Erythroblast (primary cell): ENCODE measurements around the gene GPSM1.

ENCODE experiments used
- DNase-seq, 2 experiments: peaks; one replicate each; lab custom pipeline; 2025; lab: John Stamatoyannopoulos, UW
- GATA1 ChIP-seq: IDR thresholded peaks from 2 replicates; pipeline ENCODE4 v1.6.1; 2011; ENCODE audit warnings: low read depth, mild to moderate bottlenecking, control low read depth, low read length, moderate library complexity
- POLR2A ChIP-seq: IDR thresholded peaks from 2 replicates; pipeline ENCODE4 v1.6.1; 2011; ENCODE audit warnings: mild to moderate bottlenecking, low read length

GPSM1 gene

DNA sequence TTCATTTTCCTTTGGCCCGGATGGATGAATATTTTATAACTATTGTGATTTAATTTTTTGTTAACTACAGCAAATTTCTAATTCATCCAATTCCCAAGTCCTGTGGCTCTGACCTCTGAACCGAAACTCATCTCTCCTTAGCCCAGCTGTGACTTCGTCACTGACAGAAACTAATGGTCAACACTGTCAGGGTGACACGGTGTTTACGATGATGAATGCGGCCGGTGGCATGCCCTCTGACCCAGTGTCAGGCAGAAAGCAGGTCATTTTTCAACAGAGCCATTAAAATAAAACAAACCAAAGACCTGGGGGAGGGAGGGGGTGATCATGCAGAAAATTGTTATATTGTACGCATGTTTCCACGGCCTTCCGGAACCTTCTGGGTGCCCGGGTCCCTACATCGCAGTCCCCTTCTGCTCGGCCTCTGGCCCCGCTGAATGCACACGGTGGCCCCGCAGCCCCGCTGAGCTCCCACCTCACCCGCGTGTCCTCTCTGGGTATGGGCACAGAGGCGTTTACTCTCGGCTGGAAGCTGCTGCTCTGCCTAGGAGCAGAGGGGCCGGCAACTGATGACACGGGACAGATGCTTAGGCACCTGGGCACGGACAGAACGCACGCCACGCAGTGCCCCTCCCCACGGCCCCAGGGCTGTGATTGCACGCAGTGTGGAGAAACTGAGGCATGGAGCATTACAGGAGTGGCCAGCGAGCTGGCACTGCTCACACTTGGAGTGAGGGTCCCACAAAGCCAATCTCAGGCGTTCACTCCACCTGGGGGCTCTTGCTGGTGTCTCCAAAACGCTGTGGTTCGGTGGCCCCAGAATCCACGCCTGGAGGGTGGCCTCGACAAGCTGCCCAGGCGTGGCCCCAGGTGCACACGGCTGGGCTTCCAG, 31.6 kb upstream of the GPSM1 start:
- TF ChIP-seq POLR2A = no peak
- no peak for TF ChIP-seq GATA1

DNA sequence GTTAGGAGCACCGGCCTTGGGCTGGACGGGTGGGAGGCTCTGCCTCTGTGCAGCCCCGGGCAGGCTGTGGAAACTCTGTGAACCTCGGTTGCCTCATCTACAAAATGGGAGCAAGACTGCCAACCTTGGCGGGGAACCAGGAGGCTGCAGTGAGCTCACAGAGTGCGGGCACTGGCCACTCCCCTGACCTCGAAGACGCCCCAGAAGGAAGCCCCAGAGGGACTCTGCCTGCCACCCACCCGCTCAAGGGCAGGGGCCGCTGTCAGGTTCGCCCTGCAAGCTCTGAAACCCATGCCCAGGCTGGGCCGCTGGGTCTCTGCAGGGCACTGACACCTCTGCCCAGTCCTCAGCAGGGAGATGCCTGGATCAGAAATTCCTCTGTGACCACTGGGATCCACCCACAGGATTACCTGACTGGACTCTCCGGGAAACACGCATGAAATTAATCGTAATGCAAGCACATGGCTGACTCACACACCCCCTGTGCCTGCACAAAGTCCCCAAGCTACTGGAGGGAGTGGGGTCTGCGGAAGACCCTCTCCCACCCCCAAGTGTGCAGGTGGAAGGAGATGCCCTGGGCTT, 30.8 kb upstream of the GPSM1 start:
- no peak for TF ChIP-seq POLR2A
- no peak for TF ChIP-seq GATA1
- DNase-seq = no peak

More for the DNA sequence above, 31.6 kb upstream of the GPSM1 start:
- DNase-seq = no peak

- no peak for TF ChIP-seq GATA1
- TF ChIP-seq POLR2A = no peak
- DNase-seq = no peak
Observed at GRCh38 chr9:136297016-136297691, 30.2 kb upstream of the GPSM1 start.

DNA sequence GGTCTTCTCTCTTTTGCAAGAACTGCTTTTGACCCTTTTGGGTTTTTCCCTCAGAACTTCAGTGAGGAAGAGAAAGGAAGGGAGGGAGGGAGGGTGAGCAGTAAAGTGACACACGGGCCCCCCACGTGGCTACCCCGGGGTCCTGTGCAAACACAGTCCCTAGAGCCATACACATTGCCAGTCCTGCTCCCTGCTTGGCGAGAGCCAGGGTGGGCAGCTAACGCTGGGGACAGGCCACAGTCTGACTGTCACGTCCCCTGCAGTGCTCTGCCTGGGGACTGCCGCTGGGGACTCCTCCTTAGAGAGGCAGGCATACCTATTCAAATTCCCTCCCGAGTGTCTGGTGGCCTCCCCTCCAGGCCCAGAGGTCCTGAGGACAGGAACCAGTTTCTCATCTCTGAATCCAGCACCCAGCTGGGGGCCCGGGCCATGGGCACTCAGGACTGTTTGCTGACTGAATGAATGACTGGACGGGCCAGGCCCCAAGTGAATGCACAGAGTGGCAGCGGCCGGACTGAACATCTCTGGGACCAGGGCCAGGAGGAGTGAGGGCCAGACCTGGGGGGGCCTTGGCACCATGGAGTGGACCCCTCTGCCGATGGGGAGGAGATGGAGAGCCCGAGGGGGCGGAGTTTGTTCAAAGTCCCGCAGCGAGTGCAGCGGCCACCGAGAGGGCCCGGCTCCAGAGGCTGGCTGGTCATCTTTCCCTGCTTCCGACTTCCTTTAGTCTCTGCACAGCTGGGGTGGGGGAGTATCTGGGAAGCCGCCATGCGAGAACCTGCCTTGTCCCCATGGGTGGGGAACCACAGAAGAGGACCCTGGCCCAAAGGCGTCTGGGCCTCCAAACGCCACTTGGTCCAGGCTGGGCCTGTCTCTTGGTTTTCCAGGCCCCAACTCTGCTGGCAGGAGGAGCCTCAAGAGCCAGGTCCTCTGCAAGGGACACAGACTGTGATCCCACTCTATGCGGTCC, 29.3 kb upstream of the GPSM1 start:
- no peak for DNase-seq
- TF ChIP-seq GATA1 (no peak), POLR2A (no peak)

DNA sequence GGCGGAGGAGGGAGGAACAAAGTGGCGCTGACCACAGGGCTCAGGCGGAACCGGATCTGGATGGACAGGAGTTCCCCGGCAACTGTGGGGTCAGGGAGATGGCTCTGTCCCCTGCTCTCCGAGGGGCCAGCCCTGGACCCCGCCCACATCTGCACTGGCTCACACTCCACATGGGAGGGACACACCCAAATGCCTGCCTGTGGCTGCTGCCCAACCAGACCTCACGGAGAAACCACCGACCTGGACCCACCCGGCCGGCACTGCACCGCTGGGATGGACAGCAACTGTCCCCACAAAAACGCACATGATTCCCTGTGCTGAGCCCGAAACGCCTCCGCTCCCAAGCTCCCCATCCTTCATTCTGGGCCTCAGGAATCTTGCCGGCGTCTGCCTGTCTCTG, 28.2 kb upstream of the GPSM1 start:
- no peak for DNase-seq
- TF ChIP-seq POLR2A (no peak), GATA1 (no peak)

- no peak for TF ChIP-seq POLR2A
- no peak for TF ChIP-seq GATA1
- no peak for DNase-seq
Observed at GRCh38 chr9:136299541-136299940, 27.8 kb upstream of the GPSM1 start.

DNA sequence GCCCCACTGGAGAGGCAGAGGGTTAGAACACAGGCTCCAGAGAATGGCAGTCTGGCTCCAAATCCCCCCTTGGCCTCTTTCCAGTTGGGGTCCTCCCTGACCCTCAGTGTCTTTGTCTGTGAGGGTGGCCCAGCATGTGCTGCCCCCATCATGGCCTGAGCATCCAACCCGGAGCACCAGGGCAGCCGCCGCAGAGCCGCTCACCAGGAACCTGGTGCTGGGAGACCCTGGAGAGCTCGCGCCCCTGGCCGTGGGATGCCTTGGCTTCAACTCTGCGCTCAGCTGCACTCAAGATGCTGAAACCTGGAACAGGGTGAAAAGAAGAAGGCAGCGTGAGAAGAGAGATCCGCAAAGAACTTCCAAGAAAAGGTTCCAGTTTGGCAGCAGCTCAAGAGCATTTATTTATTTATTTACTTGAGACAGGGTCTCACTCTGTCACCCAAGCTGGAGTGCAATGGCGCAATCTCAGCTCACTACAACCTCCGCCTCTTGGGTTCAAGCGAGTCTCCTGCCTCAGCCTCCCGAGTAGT, 27.3 kb upstream of the GPSM1 start:
- TF ChIP-seq POLR2A = no peak
- TF ChIP-seq GATA1 = no peak
- DNase-seq = no peak

DNA sequence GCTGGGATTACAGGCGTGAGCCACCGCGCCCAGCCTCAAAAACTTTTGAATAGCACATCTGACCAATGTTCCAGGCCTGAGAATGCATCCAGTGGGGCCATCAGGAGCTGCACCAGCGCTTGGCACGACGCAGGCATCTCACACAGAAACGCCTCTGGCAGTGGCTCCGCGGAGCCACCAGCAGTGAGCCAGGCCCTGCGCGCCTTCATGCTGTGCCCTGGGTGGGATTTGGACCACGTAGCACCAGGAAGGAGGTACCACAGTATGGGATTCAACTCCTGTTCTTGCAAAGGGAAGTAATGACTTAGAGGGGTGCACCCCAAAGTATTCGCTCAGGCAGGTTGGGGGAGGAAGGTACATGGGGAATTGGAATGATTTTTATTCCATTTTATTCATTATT, 26.5 kb upstream of the GPSM1 start:
- TF ChIP-seq POLR2A (no peak), GATA1 (no peak)
- no peak for DNase-seq

GRCh38 chr9:136302527-136302926, 24.8 kb upstream of the GPSM1 start:
- TF ChIP-seq GATA1 (no peak), POLR2A (no peak)
- no peak for DNase-seq

DNA sequence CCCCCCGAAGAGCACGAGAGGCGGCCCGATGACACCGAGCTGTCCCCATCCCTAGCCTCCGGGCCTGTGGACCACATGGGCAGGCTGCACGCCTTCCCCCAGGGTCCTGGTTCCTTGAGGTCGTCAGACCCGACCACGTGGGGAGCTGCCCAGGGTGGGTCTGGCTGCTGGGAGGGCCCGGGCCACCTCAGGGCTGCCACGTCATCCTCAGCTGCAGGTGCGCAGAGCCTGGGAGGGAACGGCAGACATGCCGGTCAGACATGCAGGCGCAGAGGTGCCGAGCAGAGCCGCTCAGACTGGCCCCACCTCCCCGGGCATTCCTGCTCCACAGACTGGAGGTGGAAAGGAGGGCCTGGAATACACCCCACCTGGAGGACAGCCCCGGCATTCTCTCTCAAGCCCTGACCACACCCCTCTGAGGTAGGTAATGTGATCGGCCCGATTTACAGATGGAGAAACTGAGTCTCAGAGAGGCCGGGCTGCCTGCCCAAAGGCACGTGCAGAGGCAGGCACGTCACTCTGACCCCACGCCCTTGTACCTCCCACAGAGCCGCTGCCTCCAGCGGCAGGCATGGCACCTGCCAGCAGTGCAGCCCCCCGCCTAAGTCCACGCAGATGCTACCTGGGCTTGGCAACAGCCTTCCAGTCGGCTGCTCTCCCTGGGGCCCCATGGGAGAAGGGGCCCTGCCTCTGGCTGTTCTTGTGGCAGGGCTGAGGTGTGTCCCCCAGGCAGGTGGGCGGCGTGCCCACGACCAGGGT, 24.1 kb upstream of the GPSM1 start:
- DNase-seq = no peak
- TF ChIP-seq POLR2A (no peak), GATA1 (no peak)

DNA sequence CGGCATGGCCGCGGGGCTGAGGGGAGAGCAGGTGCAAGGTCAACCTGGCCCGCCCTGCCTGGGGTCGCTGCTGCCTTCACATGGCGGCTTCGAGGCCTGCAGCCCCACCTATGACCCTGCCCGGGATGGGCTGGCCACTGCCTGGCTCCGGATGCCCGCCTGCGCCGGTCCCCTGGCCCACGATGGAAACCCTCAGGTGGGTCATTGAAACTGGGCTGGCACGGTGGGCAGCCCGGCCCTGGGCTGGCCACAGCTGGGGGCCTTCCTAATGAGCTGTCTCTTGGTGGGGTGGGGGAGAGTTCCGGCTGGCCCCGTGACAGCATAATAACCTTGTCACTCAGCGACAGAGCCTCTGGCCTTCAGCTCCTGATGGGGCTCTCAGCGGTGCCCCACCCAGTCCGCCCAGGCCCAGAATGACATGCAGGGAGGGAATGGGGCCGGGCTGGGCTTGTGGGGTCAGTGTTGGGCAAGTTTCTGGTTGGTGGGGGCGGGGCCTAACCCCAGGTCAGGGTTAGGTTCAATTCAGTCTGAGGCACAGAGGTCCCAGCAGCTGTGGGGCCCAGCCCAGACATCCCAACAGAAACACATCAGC, 23.4 kb upstream of the GPSM1 start, which contains the start of gene CCDC187:
CCDC187 (minus strand) TSS at position 270 of the 592 bp plus-strand sequence; CDS start at position 6, 264 bp downstream.
- TF ChIP-seq GATA1 (no peak), POLR2A (no peak)
- no peak for DNase-seq

DNA sequence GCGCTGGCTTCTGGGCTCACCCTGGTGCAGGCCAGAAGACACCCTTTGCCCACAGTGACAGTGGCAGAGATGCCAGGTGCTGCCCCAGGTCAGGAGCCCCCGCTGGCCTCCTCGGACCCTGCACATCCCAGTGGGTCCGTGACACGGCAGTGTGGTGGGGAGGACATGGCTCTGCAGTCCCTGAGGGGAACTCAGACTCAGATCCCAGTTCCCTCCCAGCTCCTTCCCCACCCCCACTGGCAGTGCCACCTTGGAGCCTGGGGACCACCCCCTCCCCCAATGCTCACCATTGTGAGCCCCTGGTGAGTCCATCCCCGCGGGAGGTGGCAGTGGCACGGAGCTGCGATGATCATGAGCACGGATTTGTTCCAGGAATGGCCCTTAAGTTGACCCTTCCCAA, 22.9 kb upstream of the GPSM1 start:
- TF ChIP-seq POLR2A = no peak
- TF ChIP-seq GATA1 = no peak
- DNase-seq = no peak
